Astrocyte (in vitro differentiated cells and primary cell): ENCODE data around the gene ELMO2. TPM values are rescaled to one million over a fixed set of nuclear protein-coding genes. Genes with fewer than 3 reads are reported as not detected.

Source experiments
- DNase-seq: peaks from one replicate; pipeline ENCODE4 v3.0.0-alpha.2; 2010; ENCODE audit warnings: low read depth
- FAIRE-seq: peaks from 2 replicates; lab custom pipeline; 2011; peaks lifted over from hg19 to GRCh38; lab: Jason Lieb, UNC
- H2AFZ ChIP-seq: 2 replicates; pipeline ENCODE4 v1.6.0; 2012; ENCODE audit warnings: low read depth, low read length, inconsistent platforms
- H3K27ac ChIP-seq: 2 replicates; pipeline ENCODE4 v1.5.1; 2011; ENCODE audit warnings: low read depth, low read length, inconsistent platforms
- H3K27me3 ChIP-seq: 2 replicates; pipeline ENCODE4 v1.6.0; 2011; ENCODE audit warnings: low read length, inconsistent platforms; ENCODE audit not compliant: insufficient read depth
- H3K36me3 ChIP-seq: 2 replicates; pipeline ENCODE4 v1.5.1; 2011; ENCODE audit warnings: low read length, inconsistent platforms; ENCODE audit not compliant: insufficient read depth
- H3K4me1 ChIP-seq: 2 replicates; pipeline ENCODE4 v1.5.1; 2011; ENCODE audit warnings: low read length, inconsistent platforms; ENCODE audit not compliant: insufficient read depth
- H3K4me2 ChIP-seq: 2 replicates; pipeline ENCODE4 v1.6.0; 2012; ENCODE audit warnings: low read length, inconsistent platforms
- H3K4me3 ChIP-seq: 2 replicates; pipeline ENCODE4 v1.5.1; 2011; ENCODE audit warnings: low read depth, mild to moderate bottlenecking, low read length, inconsistent platforms; ENCODE audit not compliant: insufficient read depth
- H3K79me2 ChIP-seq: 2 replicates; pipeline ENCODE4 v1.6.0; 2012; ENCODE audit warnings: mild to moderate bottlenecking, low read length, inconsistent platforms; ENCODE audit not compliant: insufficient read depth
- H3K9ac ChIP-seq: 2 replicates; pipeline ENCODE4 v1.6.0; 2012; ENCODE audit warnings: mild to moderate bottlenecking, low read length, inconsistent platforms
- H3K9me3 ChIP-seq: 2 replicates; pipeline ENCODE4 v1.5.1; 2012; ENCODE audit warnings: low read depth, mild to moderate bottlenecking, low read length, inconsistent platforms; ENCODE audit not compliant: insufficient read depth
- H4K20me1 ChIP-seq: 2 replicates; pipeline ENCODE4 v1.6.0; 2012; ENCODE audit warnings: low read length, inconsistent platforms; ENCODE audit not compliant: insufficient read depth
- H3K27ac Mint-ChIP-seq: one replicate; pipeline ENCODE4 v1.8.0; 2021; ENCODE audit warnings: mild to moderate bottlenecking, mixed read lengths; ENCODE audit not compliant: unreplicated experiment
- H3K27me3 Mint-ChIP-seq: one replicate; pipeline ENCODE4 v1.8.0; 2021; ENCODE audit warnings: low read depth, mixed read lengths; ENCODE audit not compliant: unreplicated experiment
- H3K36me3 Mint-ChIP-seq: one replicate; pipeline ENCODE4 v1.8.0; 2021; ENCODE audit warnings: low read depth, mixed read lengths; ENCODE audit not compliant: unreplicated experiment
- H3K4me1 Mint-ChIP-seq: one replicate; pipeline ENCODE4 v1.8.0; 2021; ENCODE audit warnings: low read depth, mixed read lengths; ENCODE audit not compliant: unreplicated experiment
- H3K4me3 Mint-ChIP-seq: one replicate; pipeline ENCODE4 v1.8.0; 2021; ENCODE audit warnings: mild to moderate bottlenecking, moderate library complexity, mixed read lengths; ENCODE audit not compliant: unreplicated experiment
- H3K9me3 Mint-ChIP-seq: one replicate; pipeline ENCODE4 v1.8.0; 2021; ENCODE audit warnings: mild to moderate bottlenecking, mixed read lengths; ENCODE audit not compliant: unreplicated experiment
- CTCF ChIP-seq: IDR thresholded peaks from 2 replicates; pipeline ENCODE4 v1.5.1; 2011; ENCODE audit warnings: low read depth, mild to moderate bottlenecking, inconsistent platforms, low read length, moderate library complexity; ENCODE audit not compliant: insufficient read depth
- EZH2 ChIP-seq: IDR thresholded peaks from 2 replicates; pipeline ENCODE4 v1.6.1; 2012; ENCODE audit warnings: mild to moderate bottlenecking, low read length, inconsistent platforms; ENCODE audit not compliant: insufficient read depth
- total RNA-seq: library from RNA; stranded (reverse); gene quantifications from 2 replicates; pipeline ENCODE4 v1.2.1, GENCODE V29; 2021

The ELMO2 gene
- total RNA-seq, 1 donor from 2014 or later: 53.4 TPM

DNA sequence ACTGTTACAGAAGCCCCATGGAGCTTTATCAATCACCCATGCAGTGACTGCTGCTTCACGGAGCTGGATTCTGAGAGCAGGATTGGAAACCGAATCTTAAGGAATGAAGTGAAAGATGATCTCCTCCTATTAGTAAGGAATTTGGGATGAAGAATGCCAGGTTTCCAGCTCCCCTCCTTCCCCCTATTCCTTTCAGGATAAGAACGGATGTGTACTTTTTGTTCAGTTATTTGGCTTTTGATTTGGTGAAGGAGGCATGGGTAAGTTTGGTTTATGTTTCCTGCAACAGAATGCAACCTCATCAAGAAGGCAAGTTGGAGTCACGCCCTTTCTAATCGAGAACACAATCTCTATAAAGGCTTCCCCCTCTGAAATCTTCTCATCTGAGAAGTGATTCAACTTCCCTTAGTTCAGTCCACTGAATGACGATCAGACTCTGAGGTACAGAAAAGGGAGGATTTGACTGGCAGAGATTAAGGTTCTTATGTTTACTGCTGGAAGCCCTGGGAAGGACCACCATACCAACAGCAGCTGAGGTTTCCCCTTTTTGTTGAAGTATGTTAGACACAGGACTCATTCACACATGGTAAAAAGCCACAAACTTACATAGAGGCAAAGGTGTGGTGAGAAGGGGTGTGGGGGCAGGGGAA is 5.5 kb downstream of the ELMO2 start:
- Histone ChIP-seq H3K36me3 (peaks cover 7% of the 10 kb centered on the region), H3K27ac (no peak overlapping the region), H3K27me3 (no peaks in the 10 kb centered on the region), H3K9ac (peak overlapping the region; percentile 32), H3K79me2 (peaks cover 83% of the 10 kb centered on the region), H2AFZ (no peak overlapping the region), H3K4me2 (peak overlapping the region; percentile 63), H3K4me1 (peaks cover 16% of the 10 kb centered on the region), H3K9me3 (no peaks in the 10 kb centered on the region), H3K4me3 (no peak overlapping the region), H4K20me1 (peaks cover 76% of the 10 kb centered on the region)
- no peak for TF ChIP-seq EZH2
- no peak for TF ChIP-seq CTCF
- Mint-ChIP-seq H3K9me3 (no peaks in the 10 kb centered on the region), H3K36me3 (peaks cover 2% of the 10 kb centered on the region), H3K27me3 (no peaks in the 10 kb centered on the region), H3K27ac (peak overlapping the region; percentile 55), H3K4me3 (peak overlapping the region; percentile 40), H3K4me1 (peaks cover 31% of the 10 kb centered on the region)
- DNase-seq (peak; percentile 42), FAIRE-seq (no peak)

- H3K27ac Mint-ChIP-seq: peak overlapping the region; percentile 55
- H3K4me3 Mint-ChIP-seq: peak overlapping the region; percentile 40
- DNase-seq (peak; percentile 69), FAIRE-seq (no peak)
- H3K9me3 ChIP-seq: no peaks in the 10 kb centered on the region
- no peaks in the 10 kb centered on the region for H3K27me3 Mint-ChIP-seq
- H4K20me1 ChIP-seq: peaks cover 80% of the 10 kb centered on the region
- H3K27me3 ChIP-seq: no peaks in the 10 kb centered on the region
- peaks cover 7% of the 10 kb centered on the region for H3K36me3 ChIP-seq
- H3K9ac ChIP-seq: peak overlapping the region; percentile 32
- H2AFZ ChIP-seq: no peak overlapping the region
- no peaks in the 10 kb centered on the region for H3K9me3 Mint-ChIP-seq
- TF ChIP-seq CTCF: no peak
- no peak for TF ChIP-seq EZH2
- peak overlapping the region; percentile 63 for H3K4me2 ChIP-seq
- H3K4me1 Mint-ChIP-seq: peaks cover 33% of the 10 kb centered on the region
- H3K36me3 Mint-ChIP-seq: peaks cover 3% of the 10 kb centered on the region
- no peak overlapping the region for H3K4me3 ChIP-seq
- H3K27ac ChIP-seq: no peak overlapping the region
- H3K4me1 ChIP-seq: peaks cover 12% of the 10 kb centered on the region
- H3K79me2 ChIP-seq: peaks cover 79% of the 10 kb centered on the region
These were observed 6.2 kb downstream of the ELMO2 start for GRCh38 chr20:46400253-46400652.

- Mint-ChIP-seq H3K4me1 (peaks cover 34% of the 10 kb centered on the region), H3K9me3 (no peaks in the 10 kb centered on the region), H3K4me3 (no peak overlapping the region), H3K27me3 (no peaks in the 10 kb centered on the region), H3K27ac (no peak overlapping the region), H3K36me3 (peaks cover 8% of the 10 kb centered on the region)
- no peak overlapping the region for H3K27ac ChIP-seq
- no peak overlapping the region for H3K4me2 ChIP-seq
- H3K4me3 ChIP-seq: no peak overlapping the region
- no peaks in the 10 kb centered on the region for H3K27me3 ChIP-seq
- H4K20me1 ChIP-seq: peaks cover 83% of the 10 kb centered on the region
- H3K9me3 ChIP-seq: no peaks in the 10 kb centered on the region
- peaks cover 70% of the 10 kb centered on the region for H3K79me2 ChIP-seq
- DNase-seq: no peak
- no peak for FAIRE-seq
- no peak overlapping the region for H3K9ac ChIP-seq
- H2AFZ ChIP-seq: no peak overlapping the region
- TF ChIP-seq CTCF (no peak), EZH2 (no peak)
- H3K36me3 ChIP-seq: peaks cover 7% of the 10 kb centered on the region
- peaks cover 8% of the 10 kb centered on the region for H3K4me1 ChIP-seq
These were observed 7.0 kb downstream of the ELMO2 start for GRCh38 chr20:46399401-46399800.
